A549 (cell line): ENCODE measurements around the gene WDFY2.

ENCODE experiments used
- ATOH8 ChIP-seq: fragments of 250-450 bp; sonication (Bioruptor Pico); IDR thresholded peaks from 2 replicates; pipeline ENCODE4 v1.5.0; 2020; ENCODE audit warnings: low read depth, mild to moderate bottlenecking, moderate library complexity
- PBX3 ChIP-seq: IDR thresholded peaks from 2 replicates; pipeline ENCODE4 v1.6.1; 2012
- RFX5 ChIP-seq: fragments of 450-650 bp; IDR thresholded peaks from 2 replicates; pipeline ENCODE4 v1.7.1; 2014; ENCODE audit warnings: antibody characterized with exemption, mild to moderate bottlenecking, moderate library complexity

- TF ChIP-seq RFX5 (no peak), ATOH8 (CRISPR knock-in tag) (no peak), PBX3 (no peak)
Observed at GRCh38 chr13:51768378-51768921, 184.2 kb downstream of the WDFY2 start.
